ENCODE measurements around the gene BCLAF1.

Gene BCLAF1

GRCh38 chr6:136289579-136290409, at the start of gene BCLAF1:
BCLAF1 (minus strand) TSS chr6:136289846; CDS start chr6:136279866, 9,980 bp downstream.
- peak; percentile 99 for DNase-seq

- DNase-seq, result no peak
Observed at GRCh38 chr6:136338486-136338885, 48.8 kb upstream of the BCLAF1 start.

- DNase-seq, result no peak
Observed at GRCh38 chr6:136337606-136338005, 48.0 kb upstream of the BCLAF1 start.

GRCh38 chr6:136337121-136337520, 47.5 kb upstream of the BCLAF1 start:
- DNase-seq, result no peak

- no peak for DNase-seq
Observed at GRCh38 chr6:136335736-136336363, 46.2 kb upstream of the BCLAF1 start.

GRCh38 chr6:136334853-136335252, 45.2 kb upstream of the BCLAF1 start:
- DNase-seq, result no peak

- DNase-seq, result no peak
Observed at GRCh38 chr6:136334465-136334846, 44.8 kb upstream of the BCLAF1 start.

- DNase-seq, result no peak
Observed at GRCh38 chr6:136333824-136334464, 44.3 kb upstream of the BCLAF1 start.

GRCh38 chr6:136331461-136331860, 41.8 kb upstream of the BCLAF1 start:
- DNase-seq, result no peak

GRCh38 chr6:136330634-136331033, 41.0 kb upstream of the BCLAF1 start:
- no peak for DNase-seq

- DNase-seq, result peak; percentile 82
Observed at GRCh38 chr6:136326038-136326553, 36.5 kb upstream of the BCLAF1 start.

GRCh38 chr6:136324686-136325380, 35.2 kb upstream of the BCLAF1 start:
- no peak for DNase-seq

GRCh38 chr6:136323431-136324112, 33.9 kb upstream of the BCLAF1 start:
- DNase-seq, result no peak

- DNase-seq, result no peak
Observed at GRCh38 chr6:136319732-136320131, 30.1 kb upstream of the BCLAF1 start.

- DNase-seq, result no peak
Observed at GRCh38 chr6:136318676-136319075, 29.0 kb upstream of the BCLAF1 start.

GRCh38 chr6:136317971-136318370, 28.3 kb upstream of the BCLAF1 start:
- no peak for DNase-seq

GRCh38 chr6:136317021-136317694, 27.5 kb upstream of the BCLAF1 start:
- peak; percentile 73 for DNase-seq

- no peak for DNase-seq
Observed at GRCh38 chr6:136315594-136315993, 25.9 kb upstream of the BCLAF1 start.

- DNase-seq, result no peak
Observed at GRCh38 chr6:136312975-136313374, 23.3 kb upstream of the BCLAF1 start.

- no peak for DNase-seq
Observed at GRCh38 chr6:136309729-136310311, 20.2 kb upstream of the BCLAF1 start.

GRCh38 chr6:136309171-136309570, 19.5 kb upstream of the BCLAF1 start:
- no peak for DNase-seq

Data from NCI-H345 (cell line).